D341Med (cell line): Measurements from ENCODE around the gene SIPA1L3.
"Not testable (repeated sequence)": the region's sequence is repeated elsewhere in the genome, so short reads cannot be mapped to it uniquely, and the experiment has no call there.

Source experiments
- DNase-seq: peaks from one replicate; pipeline ENCODE4 v3.0.0; 2012; ENCODE audit warnings: low spot score

Gene SIPA1L3

DNA sequence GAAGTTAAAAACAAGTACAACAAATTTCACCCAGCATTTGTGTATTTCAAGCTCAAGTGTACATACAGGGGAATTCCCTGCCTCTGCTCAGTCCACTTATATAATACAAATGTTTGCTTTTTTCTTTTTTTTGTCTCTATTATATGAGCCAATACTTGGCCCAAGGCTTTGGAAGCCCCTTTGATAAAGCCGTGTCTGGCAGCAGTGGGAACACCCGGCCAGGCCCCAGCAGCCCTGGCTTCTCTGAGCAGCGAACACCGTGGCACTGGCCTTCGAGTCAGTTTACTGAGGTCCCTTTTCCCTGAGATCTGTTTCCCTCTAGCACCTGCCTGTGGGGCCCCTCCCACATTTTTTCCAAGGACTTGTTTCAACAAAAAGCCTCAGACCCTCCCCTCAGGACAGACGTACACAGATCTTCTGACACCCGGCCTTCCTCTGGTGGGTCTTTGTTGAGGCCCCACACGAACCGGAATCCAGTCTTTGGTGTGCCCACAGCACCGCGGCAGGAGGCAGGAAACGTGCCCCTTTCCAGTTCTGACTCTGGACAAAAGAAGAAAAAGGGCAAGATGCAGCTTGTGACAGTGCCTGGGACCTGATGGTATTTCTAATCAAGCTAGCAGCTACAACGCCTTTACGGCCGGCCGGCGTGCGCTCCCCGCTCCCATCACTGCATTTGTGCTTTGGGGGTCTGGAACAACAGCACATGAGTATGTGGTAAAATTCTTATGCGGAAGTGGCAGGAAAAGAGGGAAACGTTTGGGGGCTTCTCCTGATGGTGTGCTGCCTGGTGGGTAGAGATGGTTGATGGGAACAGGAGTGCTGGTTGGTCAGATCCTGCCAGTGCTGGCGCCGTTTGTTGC is 13.8 kb downstream of the SIPA1L3 start:
- no peak for DNase-seq

DNA sequence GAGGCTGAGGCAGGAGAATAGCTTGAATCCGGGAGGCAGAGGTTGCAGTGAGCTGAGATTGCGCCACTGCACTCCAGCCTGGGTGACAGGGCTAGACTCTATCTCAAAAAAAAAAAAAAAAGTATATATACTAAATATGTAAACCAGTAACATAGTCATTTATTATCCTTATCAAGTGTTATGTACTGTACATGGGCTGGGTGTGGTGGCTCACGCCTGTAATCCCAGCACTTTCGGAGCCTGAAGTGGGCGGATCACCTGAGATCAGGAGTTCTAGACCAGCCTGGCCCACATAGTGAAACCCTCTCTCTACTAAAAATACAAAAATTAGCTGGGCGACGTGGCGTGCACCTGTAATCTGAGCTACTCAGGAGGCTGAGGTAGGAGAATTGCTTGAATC is 17.6 kb downstream of the SIPA1L3 start:
- not testable (repeated sequence) for DNase-seq

DNA sequence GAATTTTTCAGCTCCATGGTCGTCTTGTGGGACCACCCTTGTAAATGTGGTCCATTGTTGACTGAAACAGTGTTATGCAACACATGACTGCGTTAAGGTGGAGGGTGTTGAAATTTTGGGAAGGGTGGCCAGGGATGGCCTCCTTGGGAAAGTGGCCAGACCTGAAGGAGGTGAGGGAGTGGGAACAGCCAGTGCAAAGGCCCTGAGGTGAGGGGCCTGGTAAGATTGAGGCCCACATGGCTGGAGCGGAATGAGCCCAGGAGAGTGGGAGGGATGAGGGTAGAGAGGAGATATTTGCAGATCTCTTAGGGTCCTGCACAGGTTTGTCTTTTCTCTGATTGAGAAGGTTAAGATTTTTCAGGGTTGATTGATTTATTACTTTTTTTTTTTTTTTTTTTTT is 18.2 kb downstream of the SIPA1L3 start:
- DNase-seq, result no peak

DNA sequence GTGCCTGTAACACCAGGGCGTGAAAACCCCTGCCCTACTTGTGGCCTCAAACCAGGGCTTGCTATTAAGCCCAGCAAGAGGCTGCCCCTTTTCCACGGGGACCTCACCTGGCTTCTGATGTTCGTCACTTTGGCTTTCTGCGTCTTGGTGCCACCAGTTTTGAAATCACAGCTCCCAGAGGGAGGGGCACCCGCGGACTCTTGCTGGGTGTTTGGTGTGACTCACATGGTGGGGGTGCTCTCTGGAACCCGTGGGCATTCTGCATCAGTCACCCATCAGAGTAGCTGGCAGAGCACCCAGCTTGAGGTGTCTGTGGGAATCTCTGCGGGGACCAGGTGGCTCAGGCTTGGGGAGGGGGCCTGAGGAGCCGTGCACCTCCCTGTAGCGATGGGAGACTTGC is 19.2 kb downstream of the SIPA1L3 start:
- no peak for DNase-seq

DNA sequence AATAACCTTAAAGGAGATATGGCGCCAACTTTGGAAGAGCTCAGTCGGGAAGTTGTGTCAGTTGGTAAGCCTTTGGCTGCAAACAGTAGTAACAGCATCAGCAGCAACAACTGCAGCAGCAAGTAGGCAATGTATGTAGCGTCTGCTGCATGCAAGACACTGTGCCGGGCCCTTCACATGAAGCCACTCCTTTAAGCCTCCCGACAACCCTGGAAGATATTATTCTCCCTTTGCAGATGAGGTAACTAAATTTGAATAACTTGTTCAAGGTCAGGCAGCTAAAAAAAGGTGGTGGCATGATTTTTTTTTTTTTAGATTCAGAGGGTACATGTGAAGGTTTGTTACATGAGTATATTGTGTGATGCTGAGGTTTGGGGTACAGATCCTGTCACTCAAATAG is 19.7 kb downstream of the SIPA1L3 start:
- DNase-seq, result no peak

DNA sequence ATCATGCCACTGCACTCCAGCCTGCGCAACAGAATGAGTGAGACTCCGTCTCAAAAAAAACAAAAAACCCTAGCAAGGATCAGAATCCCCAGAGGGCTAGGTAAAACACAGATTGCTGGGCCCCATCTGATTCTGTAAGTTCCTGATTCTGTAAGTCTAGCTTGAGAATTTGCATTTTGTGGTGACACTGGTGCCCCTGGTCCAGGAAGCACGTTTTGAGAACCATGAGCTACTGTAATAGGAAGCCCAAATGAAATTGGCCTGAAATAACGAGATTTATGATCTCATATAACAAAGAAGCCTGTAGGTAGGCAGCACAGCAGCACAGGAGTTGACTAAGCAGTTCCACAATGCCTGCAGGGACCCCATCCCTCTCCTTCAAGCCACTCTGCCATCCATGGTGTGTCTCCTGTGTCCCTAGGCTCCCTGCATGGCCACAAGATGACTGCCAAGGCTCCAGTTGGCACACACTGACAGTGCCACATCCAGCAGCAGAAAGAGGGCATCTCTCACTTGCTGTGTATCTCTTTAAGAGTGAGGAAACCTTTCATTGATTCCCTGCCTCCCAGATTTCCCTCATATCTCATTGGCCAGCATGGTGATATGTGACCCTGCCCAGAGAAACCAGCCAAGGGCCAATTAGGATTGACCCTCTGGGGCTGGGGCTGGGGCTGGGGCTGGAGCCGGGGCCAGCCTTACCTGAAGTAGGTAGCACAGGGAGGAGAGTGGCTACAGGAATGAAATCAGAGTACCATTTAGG is 21.7 kb downstream of the SIPA1L3 start:
- no peak for DNase-seq

DNA sequence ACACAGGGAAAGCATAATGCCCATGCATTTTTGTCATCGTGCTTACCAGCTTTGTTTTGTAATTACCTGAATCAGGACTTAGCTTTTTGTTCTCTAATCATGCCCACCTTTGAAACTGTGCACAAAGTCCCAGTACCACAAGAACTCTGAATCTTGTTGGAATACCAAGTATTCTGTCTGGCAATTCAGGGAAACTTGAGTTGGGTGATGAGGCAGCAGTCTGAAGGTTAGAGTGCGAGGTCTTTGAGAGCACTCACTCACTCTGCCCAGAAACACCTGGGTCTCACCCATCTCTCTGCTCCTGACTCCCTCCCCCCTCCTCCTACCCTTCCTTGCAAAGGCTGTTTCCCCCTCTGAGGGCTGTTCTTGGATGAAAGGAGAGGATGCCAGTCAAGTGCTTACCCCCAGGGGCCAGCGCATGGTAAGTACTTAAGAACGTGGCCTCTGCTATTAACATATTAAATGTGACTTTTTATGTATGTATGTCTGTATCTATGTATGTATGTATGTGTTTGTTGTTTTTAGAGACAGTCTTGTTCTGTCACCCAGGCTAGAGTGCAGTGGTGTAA is 22.4 kb downstream of the SIPA1L3 start:
- DNase-seq, result no peak

DNA sequence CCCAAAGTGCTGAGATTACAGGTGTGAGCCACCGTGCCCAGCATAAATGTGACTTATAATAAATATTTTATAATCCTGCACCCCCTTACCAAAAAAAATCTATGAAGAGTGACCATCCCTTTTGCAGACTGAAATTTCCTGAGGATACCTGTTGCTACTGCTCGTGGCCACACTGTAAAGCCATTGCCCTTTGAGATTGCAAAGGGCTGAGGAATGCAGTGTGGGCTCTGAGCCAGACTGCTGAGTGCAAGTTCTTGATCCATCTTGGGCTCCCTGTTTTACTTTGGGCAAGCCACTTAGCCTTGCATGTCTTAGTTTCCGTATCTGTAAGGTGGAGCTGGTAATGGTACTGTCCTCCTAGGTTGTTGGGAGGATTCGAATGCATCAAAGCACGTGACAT is 23.4 kb downstream of the SIPA1L3 start:
- no peak for DNase-seq

DNA sequence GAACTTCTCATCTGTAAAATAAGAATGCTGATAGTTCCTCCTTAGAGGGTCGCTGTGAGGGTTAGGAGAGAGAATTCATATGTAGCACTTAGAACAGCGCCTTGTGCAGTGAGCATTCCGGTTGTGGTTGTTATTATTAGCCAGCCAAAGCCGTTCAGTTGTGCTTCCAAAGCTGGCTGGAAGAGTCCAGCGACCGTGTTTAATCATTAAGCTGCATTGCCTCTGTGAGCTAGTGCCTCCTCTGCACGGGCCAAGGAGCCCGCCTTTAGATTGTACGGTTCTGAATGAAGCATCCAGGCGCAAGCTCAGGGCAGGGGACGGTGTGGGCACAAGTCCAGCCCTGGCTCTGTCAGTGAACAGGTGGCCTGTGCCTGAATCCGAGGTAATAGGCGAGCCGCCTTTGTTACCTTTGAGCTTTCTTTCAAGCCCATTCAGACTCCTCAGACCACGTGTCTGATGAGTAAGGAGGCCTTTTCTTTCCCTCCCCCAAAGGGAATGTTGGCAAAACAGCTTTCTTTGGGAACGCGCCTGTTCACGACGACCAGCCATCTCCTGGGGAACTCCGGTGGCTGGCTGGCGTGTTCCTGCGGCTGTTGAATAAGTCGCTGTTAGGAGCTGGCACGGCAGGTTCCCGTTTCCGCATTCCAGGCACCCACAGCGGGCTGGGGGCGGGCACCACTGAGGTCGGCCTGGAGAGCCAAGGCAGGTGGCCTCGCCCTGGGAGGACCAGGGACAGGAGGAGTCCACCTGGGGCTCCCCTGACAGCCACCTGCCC is 25.1 kb downstream of the SIPA1L3 start:
- DNase-seq, result peak; percentile 62

DNA sequence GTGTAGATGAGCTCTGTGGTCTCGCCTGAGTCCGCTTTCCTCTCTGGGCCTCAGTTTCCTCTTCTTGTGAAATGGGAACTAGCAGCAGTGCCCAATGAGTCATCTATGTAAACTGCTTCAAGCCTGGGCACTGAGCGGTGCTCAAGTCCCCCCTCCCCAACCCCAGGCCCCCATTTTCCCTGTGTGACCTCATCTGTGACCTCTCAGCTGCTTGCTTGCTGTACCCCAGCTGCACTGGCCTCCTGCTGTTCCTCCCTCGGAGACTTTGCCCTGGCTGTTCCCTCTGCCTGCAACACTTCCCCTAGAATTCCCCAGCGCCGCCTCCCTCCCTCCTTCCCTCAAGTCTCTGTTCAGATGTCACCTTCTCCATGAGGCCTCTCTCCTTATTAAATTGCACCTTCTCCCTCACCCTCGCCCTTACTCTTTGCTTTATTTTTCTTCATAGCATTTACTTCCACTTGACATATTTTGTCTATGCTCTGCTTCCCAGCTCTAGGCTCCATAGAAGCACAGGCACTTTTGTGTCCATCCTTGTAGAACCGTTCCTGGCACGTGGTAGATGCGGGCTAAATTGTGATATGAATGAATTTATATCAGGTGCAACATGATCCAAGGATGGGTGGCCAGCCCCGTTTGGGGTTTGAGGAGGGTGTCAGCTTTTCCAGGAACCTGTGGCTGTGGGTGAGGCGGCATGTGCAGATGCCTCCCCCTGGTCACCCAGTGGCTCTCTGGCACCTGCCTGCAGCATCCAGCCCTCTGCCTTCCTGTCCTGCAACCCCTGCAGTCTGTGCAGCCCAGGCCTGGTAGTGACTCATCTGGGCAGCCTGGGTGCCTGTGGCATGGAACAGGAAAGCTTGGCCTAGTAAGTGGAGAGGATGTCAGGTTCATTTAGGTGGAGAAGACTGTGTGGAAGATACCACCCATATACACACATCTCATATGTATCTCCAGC is 26.3 kb downstream of the SIPA1L3 start:
- DNase-seq, result no peak

DNA sequence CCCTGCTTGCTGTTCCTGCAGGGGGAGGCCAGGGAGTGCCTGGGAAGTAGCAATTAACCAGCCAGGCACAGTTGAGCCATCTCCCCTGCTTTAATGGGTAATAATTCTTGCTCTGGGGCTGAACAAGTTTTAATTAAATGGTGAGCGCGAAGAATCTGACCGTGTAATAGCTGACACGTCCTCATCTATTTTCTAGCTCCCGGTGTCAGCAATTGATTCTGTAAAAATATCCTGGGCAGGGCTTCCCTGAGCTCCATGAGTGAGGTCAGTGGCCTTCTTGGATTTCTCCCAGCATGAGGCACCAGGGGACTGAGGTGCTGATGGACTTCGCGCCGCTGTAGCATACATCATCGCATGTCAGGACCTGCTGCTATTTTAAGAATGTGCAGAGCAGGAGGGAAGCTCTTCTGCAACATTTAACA is 26.9 kb downstream of the SIPA1L3 start:
- no peak for DNase-seq

DNA sequence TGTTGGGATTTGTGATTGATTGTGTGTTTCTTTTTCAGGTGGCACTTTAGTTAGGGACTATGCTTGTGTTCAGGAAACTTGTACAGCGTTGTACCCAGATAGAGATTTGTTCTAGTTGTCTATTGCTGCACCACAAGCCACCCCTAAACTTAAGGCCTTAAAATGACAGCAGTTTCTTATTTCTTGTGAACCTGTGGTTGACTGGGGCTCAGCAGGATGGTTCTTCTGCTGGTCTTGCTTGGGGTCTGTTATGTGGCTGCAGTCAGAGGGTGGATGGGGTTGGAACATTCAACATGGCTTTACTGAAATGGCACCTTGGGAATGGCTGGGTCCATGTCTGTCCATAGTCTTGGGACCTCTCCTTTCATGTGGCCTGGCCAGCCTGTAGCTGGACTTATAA is 28.3 kb downstream of the SIPA1L3 start:
- no peak for DNase-seq

DNA sequence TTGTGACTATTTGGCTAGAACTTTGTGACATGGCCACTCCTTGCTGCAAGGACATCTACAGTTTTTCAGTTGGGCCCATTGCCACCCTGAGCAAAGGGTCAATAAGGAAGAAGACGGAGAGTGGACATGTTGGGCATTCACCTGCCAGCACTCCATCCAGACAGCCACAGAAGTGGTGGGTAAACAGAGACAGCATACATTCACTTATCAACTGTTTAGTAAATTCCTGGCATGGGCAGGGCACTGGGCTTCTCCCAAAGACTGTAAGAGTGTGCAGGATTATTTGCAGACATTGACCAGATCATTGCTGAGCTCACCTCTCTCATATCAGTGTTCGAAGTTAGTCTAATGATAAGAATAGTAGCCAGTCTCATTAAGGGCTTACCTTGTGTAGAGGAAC is 29.2 kb downstream of the SIPA1L3 start:
- no peak for DNase-seq

DNA sequence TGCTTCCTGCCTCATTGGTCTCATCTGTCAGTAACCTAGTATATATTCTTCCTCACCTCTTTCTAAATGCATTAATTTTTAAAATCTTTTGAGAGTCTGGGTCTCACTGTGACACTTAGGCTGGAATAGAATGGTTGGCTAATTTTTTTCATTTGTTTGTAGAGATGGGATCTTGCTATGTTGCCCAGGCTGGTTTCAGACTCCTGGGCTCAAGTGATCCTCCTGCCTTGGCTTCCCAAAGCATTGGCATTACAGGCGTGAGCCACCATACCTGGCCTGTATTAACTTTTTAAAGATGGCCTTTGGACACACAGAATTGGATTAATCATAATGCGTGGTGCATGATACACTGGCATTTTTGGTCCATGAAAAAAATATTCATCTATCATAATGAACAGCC is 29.9 kb downstream of the SIPA1L3 start:
- no peak for DNase-seq

DNA sequence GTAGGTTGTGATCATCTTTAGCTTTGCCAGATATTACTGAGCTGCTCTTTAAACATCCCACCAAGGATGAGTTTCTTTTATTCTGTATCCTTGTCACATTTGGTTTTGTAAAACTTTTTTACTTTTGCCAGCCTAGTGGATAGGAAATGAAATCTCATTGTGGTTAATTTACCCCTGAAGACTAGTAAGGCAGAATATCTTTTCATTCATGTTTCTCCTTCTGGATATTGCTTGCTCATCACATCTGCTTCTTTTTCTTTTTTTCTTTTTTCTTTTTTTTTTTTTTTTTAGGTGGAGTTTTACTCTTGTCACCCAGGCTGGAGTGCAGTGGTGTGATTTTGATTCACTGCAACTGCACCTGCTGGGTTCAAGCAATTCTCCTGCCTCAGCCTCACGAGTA is 31.3 kb downstream of the SIPA1L3 start:
- DNase-seq, result no peak

DNA sequence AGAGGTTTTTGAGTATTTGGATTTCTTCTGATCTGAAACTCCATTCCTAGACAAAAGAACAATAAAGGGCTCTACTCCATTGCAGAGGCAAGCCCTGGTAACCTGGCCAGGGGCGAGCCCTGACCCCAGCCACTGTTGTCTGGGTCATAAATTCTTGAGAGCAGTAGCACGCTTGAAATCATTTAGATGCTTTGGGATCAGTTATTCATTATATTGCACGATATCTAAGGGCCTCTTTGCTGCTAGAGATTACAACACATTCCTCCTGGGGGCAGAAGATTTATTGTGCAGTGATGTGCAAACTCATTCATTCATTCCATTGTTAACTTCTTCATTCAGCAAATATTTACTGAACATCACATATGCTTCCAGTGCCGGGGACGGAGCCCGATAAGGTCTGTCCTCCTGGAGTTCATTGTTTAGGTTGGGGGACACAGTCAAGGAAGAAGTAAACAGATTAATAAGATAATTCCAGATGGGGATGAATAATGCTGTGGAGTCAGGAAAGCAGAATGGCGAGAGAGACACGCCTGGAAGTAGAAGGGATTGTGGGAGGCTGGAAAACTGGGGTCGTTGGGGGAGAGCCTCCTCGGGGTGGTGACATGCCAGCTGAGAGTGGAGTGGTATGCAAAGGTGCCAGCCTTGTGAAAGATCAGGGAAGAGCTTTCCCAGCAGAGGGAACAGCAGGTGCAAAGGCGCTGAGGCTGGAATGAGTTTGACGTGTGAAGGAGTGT is 34.9 kb downstream of the SIPA1L3 start:
- DNase-seq, result no peak

DNA sequence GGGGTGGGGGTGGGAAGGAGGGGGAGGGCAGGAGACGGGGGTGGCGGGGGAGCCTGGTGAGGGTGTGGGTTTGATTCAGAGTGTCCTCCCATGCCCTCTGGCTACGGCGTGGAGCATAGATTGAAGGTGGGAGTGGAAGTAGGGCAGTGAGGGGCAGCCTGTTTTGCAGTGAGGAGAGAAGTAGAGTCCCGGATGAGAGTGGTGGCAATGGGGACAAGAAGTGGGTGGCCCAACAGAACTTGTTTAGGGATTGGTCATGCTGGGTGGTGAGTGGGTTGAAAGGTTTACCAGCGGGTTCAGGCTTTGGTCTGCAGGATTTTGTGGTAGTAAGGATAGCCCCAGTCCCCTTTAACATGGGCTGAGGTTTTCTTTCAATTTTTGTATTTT is 35.5 kb downstream of the SIPA1L3 start:
- DNase-seq, result no peak

DNA sequence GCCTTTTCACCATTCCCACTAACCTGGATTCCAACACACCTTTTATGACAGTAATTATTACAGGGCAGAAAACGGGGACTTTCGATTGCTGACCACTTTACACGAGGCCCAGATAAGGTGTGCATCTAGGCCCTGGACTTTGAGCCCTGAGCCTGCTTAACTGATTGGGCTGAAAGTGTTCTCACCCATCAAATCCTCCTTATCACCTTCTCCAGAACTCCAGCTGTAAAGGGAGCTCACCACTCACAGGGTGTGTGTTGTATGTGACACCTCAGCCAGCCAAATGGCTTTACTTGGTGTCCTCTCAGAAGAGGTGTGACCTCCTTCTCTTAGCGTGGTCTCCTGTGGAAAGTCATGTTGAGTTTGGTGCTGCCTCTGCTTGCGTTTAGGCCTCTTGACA is 36.5 kb downstream of the SIPA1L3 start:
- DNase-seq, result no peak

DNA sequence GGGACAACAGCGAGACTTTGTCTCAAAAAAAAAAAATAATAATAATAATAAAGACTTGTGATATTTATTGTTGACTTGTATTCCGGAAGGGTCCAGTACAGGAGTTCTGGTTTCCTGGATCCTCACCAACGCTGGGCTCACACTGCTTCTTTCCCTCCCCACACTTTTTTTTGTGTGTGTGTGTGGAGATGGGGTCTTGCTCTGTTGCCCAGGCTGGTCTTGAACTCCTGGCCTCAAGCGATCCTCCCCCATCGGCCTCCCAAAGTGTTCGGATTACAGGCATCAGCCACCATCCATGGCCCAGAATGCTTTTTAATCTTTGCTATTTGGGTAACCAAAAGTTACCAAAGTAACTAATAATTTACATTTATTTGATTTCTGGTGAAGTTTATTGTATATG is 39.1 kb downstream of the SIPA1L3 start:
- DNase-seq, result no peak

DNA sequence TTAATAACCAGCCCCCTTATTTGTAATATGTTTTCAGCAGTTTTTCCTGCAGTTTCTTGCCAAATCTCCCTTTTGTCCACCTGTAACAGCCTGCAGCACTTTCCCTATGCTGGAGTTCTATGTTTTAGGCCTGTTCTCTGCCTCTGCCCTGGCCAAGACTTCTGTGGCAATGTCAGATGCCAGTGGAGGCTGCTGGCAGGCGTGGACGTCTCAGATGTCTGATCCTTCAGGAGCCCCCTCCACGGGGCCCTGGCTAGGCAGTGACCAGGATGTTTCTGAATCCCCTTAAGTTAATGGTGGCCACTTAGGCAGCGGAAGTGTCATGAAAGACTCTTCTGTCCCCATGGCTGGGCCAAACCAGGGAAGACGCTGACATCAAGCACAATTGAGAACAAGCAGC is 40.8 kb downstream of the SIPA1L3 start:
- DNase-seq, result no peak

DNA sequence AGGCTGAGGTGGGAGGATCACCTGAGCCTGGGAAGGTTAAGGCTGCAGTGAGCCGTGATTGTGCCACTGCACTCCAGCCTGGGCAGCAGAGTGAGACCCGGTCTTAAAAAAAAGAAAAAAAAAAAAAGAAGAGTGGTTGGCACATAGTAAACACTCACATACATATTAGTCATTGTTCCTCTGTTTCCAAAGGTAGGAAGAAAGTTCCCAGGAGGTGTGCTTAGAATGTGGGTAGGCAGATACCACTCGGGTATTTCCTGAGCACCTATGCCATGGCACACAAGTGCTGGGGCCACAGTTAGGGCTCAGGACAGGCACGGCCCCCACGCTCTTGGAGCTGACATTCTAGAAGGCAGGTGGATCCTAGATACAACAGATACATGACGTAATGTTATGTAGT is 41.4 kb downstream of the SIPA1L3 start:
- no peak for DNase-seq
